HepG2 (cell line): ENCODE data around the gene BCL2. TPM values are rescaled to one million over a fixed set of nuclear protein-coding genes. Genes with fewer than 3 reads are reported as not detected.

Experiments
- ELF3 ChIP-seq: IDR thresholded peaks from 2 replicates; pipeline ENCODE4 v1.6.1; 2016; ENCODE audit warnings: missing genetic modification reagents, missing compliant biosample characterization
- GTF2F1 ChIP-seq: fragments of 150-350 bp; IDR thresholded peaks from 2 replicates; pipeline ENCODE4 v1.6.1; 2014; ENCODE audit warnings: low read length
- HMGXB4 ChIP-seq, 2 experiments: sonication (generic) in 1 of 2; formaldehyde crosslinking in 1 of 2; IDR thresholded peaks; 2 replicates each; pipeline versions ENCODE4 v1.4.0 to v1.6.1; 2018 to 2020; ENCODE audit warnings: missing genetic modification reagents in 2 of 2, borderline replicate concordance in 1 of 2, low read depth in 1 of 2, mild to moderate bottlenecking in 1 of 2, missing biosample characterization in 1 of 2
- JUNB ChIP-seq: sonication (generic); formaldehyde crosslinking; IDR thresholded peaks from 2 replicates; pipeline ENCODE4 v1.8.0; 2022; ENCODE audit warnings: missing genetic modification reagents, mild to moderate bottlenecking, borderline replicate concordance
- KIAA2018 ChIP-seq: sonication (generic); formaldehyde crosslinking; IDR thresholded peaks from 2 replicates; pipeline ENCODE4 v1.5.0; 2020; ENCODE audit warnings: mild to moderate bottlenecking, missing genetic modification reagents, borderline replicate concordance
- MLLT10 ChIP-seq: sonication (generic); formaldehyde crosslinking; IDR thresholded peaks from 2 replicates; pipeline ENCODE4 v1.4.0; 2020; ENCODE audit warnings: missing genetic modification reagents
- SAP130 ChIP-seq: IDR thresholded peaks from 2 replicates; pipeline ENCODE4 v1.6.1; 2016; ENCODE audit warnings: low read depth
- XRCC5 ChIP-seq: fragments of 200-400 bp; formaldehyde crosslinking; optimal IDR thresholded peaks from 2 replicates; pipeline ENCODE3; 2017; ENCODE audit warnings: mild to moderate bottlenecking, low read length
- polyA plus RNA-seq, 8 experiments: library from polyadenylated mRNA; depleted of rRNA in 3 of 8; stranded (reverse) in 7 of 8; unstranded in 1 of 8; fragments of >200 nt; fragmentation: Illumina TruSeq in 4 of 8; extraction: Trizol in 4 of 8; gene quantifications; 2 replicates each; pipeline versions ENCODE4 v1.2.1 to v1.2.3, GENCODE V29; 2011 to 2016; ENCODE audit warnings: low read depth in 4 of 8, missing spikeins in 1 of 8, mixed read lengths in 1 of 8; ENCODE audit not compliant: insufficient read depth in 1 of 8
- total RNA-seq, 5 experiments: library from RNA; depleted of rRNA; stranded (reverse); fragments of >200 nt; fragmentation: Illumina TruSeq; extraction: Trizol; gene quantifications; 2 replicates each; pipeline ENCODE4 v1.2.3, GENCODE V29; 2016; ENCODE audit warnings: low read depth in 1 of 5

BCL2 gene
- total and polyA plus RNA-seq, 2 of the 13 experiments (the other 11 are each of a cell fraction or from before 2014, with no cell fraction given), result 0.07 to 0.53 TPM

- TF ChIP-seq KIAA2018 (CRISPR knock-in tag), result no peak
- TF ChIP-seq JUNB (CRISPR knock-in tag), result no peak
- no peak for TF ChIP-seq GTF2F1
- TF ChIP-seq SAP130 (CRISPR knock-in tag), result no peak
- no peak for TF ChIP-seq XRCC5
- no peak for TF ChIP-seq MLLT10 (CRISPR knock-in tag)
- no peak for TF ChIP-seq HMGXB4 (CRISPR knock-in tag; IDR thresholded peaks at IDR 0.05; ENCODE audit: borderline replicate concordance in 1 of 2, low read depth in 1 of 2)
- TF ChIP-seq ELF3 (CRISPR knock-in tag), result no peak
These were observed 160.8 kb downstream of the BCL2 start (continued) for GRCh38 chr18:63158676-63159291.
